CD4-positive, alpha-beta T cell (primary cell): ENCODE data around the gene IGLL5. TPM values are rescaled to one million over a fixed set of nuclear protein-coding genes. Genes with fewer than 3 reads are reported as not detected.

Source experiments
- ATAC-seq: fragments of 200-7000 bp; cut with Tn5 transposase; one replicate; pipeline ENCODE4 v1.10.0; 2022; ENCODE audit warnings: mild to moderate bottlenecking; ENCODE audit not compliant: poor library complexity
- CTCF ChIA-PET: fragments of 350-600 bp; sonication (Branson Sonifier 250); formaldehyde crosslinking; loops from one replicate; lab custom pipeline; 2021; ENCODE audit warnings: antibody characterized with exemption, inconsistent platforms; lab: Charles Lee
- POLR2A ChIA-PET: fragments of 350-600 bp; sonication (Branson Sonifier 250); formaldehyde crosslinking; loops from one replicate; lab custom pipeline; 2021; ENCODE audit warnings: antibody characterized with exemption, inconsistent platforms; lab: Charles Lee
- DNase-seq, 14 experiments: peaks; one replicate each; pipeline ENCODE4 v3.0.0-alpha.2; 2013 to 2020; ENCODE audit warnings: mixed read lengths in 2 of 14
- H3K27ac ChIP-seq, 2 donors: one replicate each; pipeline versions ENCODE4 v1.5.1 to v1.7.0; 2013; ENCODE audit warnings: low read length in 2 of 2, low read depth in 1 of 2, mild to moderate bottlenecking in 1 of 2
- H3K27me3 ChIP-seq, 2 experiments: 1 replicate in 1 of 2; 2 replicates in 1 of 2; pipeline versions ENCODE4 v1.6.1 to v1.7.0; 2013; ENCODE audit warnings: low read length in 2 of 2, control low read depth in 1 of 2, mild to moderate bottlenecking in 1 of 2, moderate library complexity in 1 of 2; ENCODE audit not compliant: insufficient read depth in 2 of 2, control insufficient read depth in 1 of 2
- H3K36me3 ChIP-seq: one replicate; pipeline ENCODE4 v1.6.1; 2013; ENCODE audit warnings: low read length, control low read depth; ENCODE audit not compliant: insufficient read depth
- H3K4me1 ChIP-seq: one replicate; pipeline ENCODE4 v1.6.1; 2013; ENCODE audit warnings: low read length, control low read depth; ENCODE audit not compliant: insufficient read depth
- H3K4me3 ChIP-seq: one replicate; pipeline ENCODE4 v1.5.1; 2013; ENCODE audit warnings: mild to moderate bottlenecking, low read length, moderate library complexity
- H3K9me3 ChIP-seq, 2 experiments: 1 replicate in 1 of 2; 2 replicates in 1 of 2; pipeline versions ENCODE4 v1.6.1 to v1.7.0; 2013; ENCODE audit warnings: low read length in 2 of 2, mild to moderate bottlenecking in 2 of 2, control low read depth in 1 of 2, moderate library complexity in 1 of 2; ENCODE audit not compliant: control insufficient read depth in 1 of 2, insufficient read depth in 1 of 2
- H3K27ac Mint-ChIP-seq: one replicate; pipeline ENCODE4 v1.8.0; 2020; ENCODE audit warnings: mixed read lengths
- H3K27me3 Mint-ChIP-seq: one replicate; pipeline ENCODE4 v1.8.0; 2021; ENCODE audit warnings: mixed read lengths
- H3K36me3 Mint-ChIP-seq: one replicate; pipeline ENCODE4 v1.8.0; 2021; ENCODE audit warnings: low read depth, mixed read lengths
- H3K4me1 Mint-ChIP-seq: one replicate; pipeline ENCODE4 v1.8.0; 2021; ENCODE audit warnings: low read depth, mixed read lengths
- H3K4me3 Mint-ChIP-seq: one replicate; pipeline ENCODE4 v1.8.0; 2020; ENCODE audit warnings: mild to moderate bottlenecking, mixed read lengths
- H3K9me3 Mint-ChIP-seq: one replicate; pipeline ENCODE4 v1.8.0; 2020; ENCODE audit warnings: mixed read lengths
- CTCF ChIP-seq: fragments of 200-600 bp; IDR thresholded peaks from one replicate; pipeline ENCODE4 v1.8.0; 2022; ENCODE audit warnings: antibody characterized with exemption, mild to moderate bottlenecking
- intact Hi-C, 2 experiments: fragments of 100-400 bp; cut with DNase I in 1 of 2; cut with micrococcal nuclease in 1 of 2; formaldehyde crosslinking; loops; one replicate each; pipeline versions ENCODE4 v1.15.1 to v1.9.0; 2023 to 2025; cut with DNase I, micrococcal nuclease
- polyA plus RNA-seq, 2 donors: library from polyadenylated mRNA; unstranded; fragments of 120-200 nt; gene quantifications; one replicate each; pipeline ENCODE4 v1.2.1, GENCODE V29; 2013
- total RNA-seq, 174 experiments: library from RNA in 2 of 174; stranded (reverse) in 2 of 174; gene quantifications; one replicate each; pipeline ENCODE4 v1.2.3 and lab custom pipeline; 2021 to 2026

The IGLL5 gene
- total RNA-seq, result not detected
- polyA plus RNA-seq (2013, experiment 1 of 2), result 0.38 TPM
- polyA plus RNA-seq (2013, experiment 2 of 2), result 0.41 TPM
- total RNA-seq (lab: John Stamatoyannopoulos, UW), result 0 to 0.86 (median 0) reads per million in 172 experiments

GRCh38 chr22:22887621-22888503 lies at the start of gene IGLL5:
TSS of gene IGLL5 (plus strand) at chr22:22887816. CDS start at chr22:22888054, 238 bp downstream.
- Histone ChIP-seq H3K27ac (no peak within 1 kb of the TSS), H3K4me1 (peaks cover 5% of the 10 kb centered on the region), H3K9me3 (no peaks in the 10 kb centered on the region), H3K4me3 (no peak within 1 kb of the TSS), H3K27me3 (peaks cover 0 to 4% of the 10 kb centered on the region in 2 experiments), H3K36me3 (no peaks in the 10 kb centered on the region)
- POLR2A ChIA-PET, result no interaction called here
- H3K4me1 Mint-ChIP-seq, result no peaks in the 10 kb centered on the region
- no peak within 1 kb of the TSS for H3K4me3 Mint-ChIP-seq
- no peaks in the 10 kb centered on the region for H3K9me3 Mint-ChIP-seq
- intact Hi-C loops, result loop anchor here in 1 of 2 experiments (10.0 kb wide), 1 partner anchor 293 kb away; no protein-coding TSS in a partner anchor
- TF ChIP-seq CTCF, result no peak
- CTCF ChIA-PET, result no interaction called here
- DNase-seq, result no peak
- no peaks in the 10 kb centered on the region for H3K36me3 Mint-ChIP-seq
- H3K27me3 Mint-ChIP-seq, result peaks cover 7% of the 10 kb centered on the region
- H3K27ac Mint-ChIP-seq, result no peak within 1 kb of the TSS
- no peak for ATAC-seq

- peaks cover 23% of the 10 kb centered on the region for H3K4me1 Mint-ChIP-seq
- no peak overlapping the region for H3K27ac ChIP-seq
- CTCF ChIA-PET, result no interaction called here
- no peak for ATAC-seq
- no peaks in the 10 kb centered on the region for H3K27me3 Mint-ChIP-seq
- no peak for TF ChIP-seq CTCF
- H3K27me3 ChIP-seq, result no peaks in the 10 kb centered on the region
- peaks cover 3 to 4% of the 10 kb centered on the region in 2 experiments for H3K9me3 ChIP-seq
- peak in 3 of 14 experiments; percentile 19 to 37 (median 34) for DNase-seq
- H3K4me3 Mint-ChIP-seq, result no peak overlapping the region
- peaks cover 13% of the 10 kb centered on the region for H3K4me1 ChIP-seq
- peaks cover 4% of the 10 kb centered on the region for H3K9me3 Mint-ChIP-seq
- no peaks in the 10 kb centered on the region for H3K36me3 Mint-ChIP-seq
- H3K27ac Mint-ChIP-seq, result no peak overlapping the region
- no peak overlapping the region for H3K4me3 ChIP-seq
- POLR2A ChIA-PET, result interaction anchor here (0.9 kb wide), 1 partner anchor 85 kb away, joined by 3 read pairs; no protein-coding TSS in a partner anchor
- intact Hi-C loops, result no loop called here
- H3K36me3 ChIP-seq, result no peaks in the 10 kb centered on the region
Observed at GRCh38 chr22:22838148-22838786, 49.3 kb upstream of the IGLL5 start.

GRCh38 chr22:22839570-22840314 lies 47.9 kb upstream of the IGLL5 start:
- no peaks in the 10 kb centered on the region for H3K27me3 ChIP-seq
- H3K36me3 ChIP-seq, result no peaks in the 10 kb centered on the region
- CTCF ChIA-PET, result no interaction called here
- intact Hi-C loops, result no loop called here
- Mint-ChIP-seq H3K27me3 (no peaks in the 10 kb centered on the region), H3K27ac (no peak overlapping the region), H3K4me3 (no peak overlapping the region), H3K36me3 (no peaks in the 10 kb centered on the region), H3K9me3 (peaks cover 4% of the 10 kb centered on the region), H3K4me1 (peaks cover 30% of the 10 kb centered on the region)
- TF ChIP-seq CTCF, result no peak
- POLR2A ChIA-PET, result no interaction called here
- DNase-seq (no peak), ATAC-seq (no peak)
- peaks cover 13% of the 10 kb centered on the region for H3K4me1 ChIP-seq
- no peak overlapping the region for H3K4me3 ChIP-seq
- peaks cover 3 to 4% of the 10 kb centered on the region in 2 experiments for H3K9me3 ChIP-seq
- no peak overlapping the region for H3K27ac ChIP-seq
